Endodermal cell (in vitro differentiated cells): ENCODE data around the gene TOM1. TPM values are rescaled to one million over a fixed set of nuclear protein-coding genes. Genes with fewer than 3 reads are reported as not detected.
A peak's percentile ranks its signal among the peaks of the same experiment; 100 is the strongest.

Experiments
- DNase-seq: peaks from one replicate; pipeline ENCODE4 v3.0.0-alpha.2; 2017
- H3K27ac ChIP-seq: 2 replicates; pipeline ENCODE4 v1.5.1; 2013; ENCODE audit warnings: mild to moderate bottlenecking, low read depth, low read length, moderate library complexity
- H3K27me3 ChIP-seq: 2 replicates; pipeline ENCODE4 v1.6.1; 2013; ENCODE audit warnings: mild to moderate bottlenecking, low read length, moderate library complexity; ENCODE audit not compliant: insufficient read depth, control insufficient read depth, poor library complexity, severe bottlenecking
- H3K36me3 ChIP-seq: 2 replicates; pipeline ENCODE4 v1.7.0; 2013; ENCODE audit warnings: mild to moderate bottlenecking, low read length, moderate library complexity; ENCODE audit not compliant: control insufficient read depth, insufficient read depth
- H3K4me1 ChIP-seq: one replicate; pipeline ENCODE4 v1.7.0; 2013; ENCODE audit warnings: low read length; ENCODE audit not compliant: control insufficient read depth, insufficient read depth
- H3K4me3 ChIP-seq: 2 replicates; pipeline ENCODE4 v1.5.1; 2013; ENCODE audit warnings: mild to moderate bottlenecking, low read length, moderate library complexity
- H3K9ac ChIP-seq: 2 replicates; pipeline ENCODE4 v1.6.1; 2013; ENCODE audit warnings: mild to moderate bottlenecking, low read length, moderate library complexity; ENCODE audit not compliant: poor library complexity, severe bottlenecking; ENCODE audit errors: extremely low read depth
- H3K9me3 ChIP-seq: 2 replicates; pipeline ENCODE4 v1.6.1; 2013; ENCODE audit warnings: mild to moderate bottlenecking, low read length, moderate library complexity; ENCODE audit not compliant: control insufficient read depth
- H3K27ac Mint-ChIP-seq: 2 replicates; pipeline ENCODE4 v1.8.0; 2020; ENCODE audit warnings: mixed read lengths
- H3K27me3 Mint-ChIP-seq: 2 replicates; pipeline ENCODE4 v1.8.0; 2021; ENCODE audit warnings: mild to moderate bottlenecking, mixed read lengths; ENCODE audit not compliant: insufficient read depth
- H3K36me3 Mint-ChIP-seq: 2 replicates; pipeline ENCODE4 v1.8.0; 2020; ENCODE audit warnings: low read depth, mixed read lengths
- H3K4me1 Mint-ChIP-seq: 2 replicates; pipeline ENCODE4 v1.8.0; 2020; ENCODE audit warnings: mixed read lengths
- H3K4me3 Mint-ChIP-seq: 2 replicates; pipeline ENCODE4 v1.8.0; 2020; ENCODE audit warnings: mild to moderate bottlenecking, moderate library complexity, mixed read lengths
- H3K9me3 Mint-ChIP-seq: 2 replicates; pipeline ENCODE4 v1.8.0; 2020; ENCODE audit warnings: mild to moderate bottlenecking, mixed read lengths
- CTCF ChIP-seq: fragments of 200-600 bp; sonication (generic); conservative IDR thresholded peaks from 2 replicates; pipeline ENCODE4 v1.5.0; 2021; ENCODE audit warnings: antibody characterized with exemption, mild to moderate bottlenecking
- WGBS, 2 experiments: methylation state at CpG; one replicate each; pipeline versions ENCODE4 v1.1.5 to v1.1.7; 2013; ENCODE audit warnings: missing lambda C conversion rate in 2 of 2, mixed read lengths in 1 of 2; ENCODE audit not compliant: insufficient coverage in 1 of 2, insufficient read length in 1 of 2; 5-methylcytosine and 5-hydroxymethylcytosine counted together
- total RNA-seq, 2 donors: library from RNA; stranded (reverse); fragmentation: NEBNext Ultra II Directional in 1 of 2; extraction: Animal tissue kit (Norgen Biotek cat#: 25700) in 1 of 2; gene quantifications; 2 replicates in 1 of 2; 3 replicates in 1 of 2; pipeline ENCODE4 v1.2.1, GENCODE V29; 2021

Gene TOM1
- total RNA-seq, 2 donors from 2014 or later: 31.3 to 33.3 TPM

GRCh38 chr22:35257002-35257320, 42.7 kb upstream of the TOM1 start:
- peak overlapping the region; percentile 95 for H3K9ac ChIP-seq
- H3K27me3 ChIP-seq: no peaks in the 10 kb centered on the region
- H3K4me3 Mint-ChIP-seq: peak overlapping the region; percentile 80
- peaks cover 12% of the 10 kb centered on the region for H3K36me3 ChIP-seq
- H3K4me3 ChIP-seq: peak overlapping the region; percentile 96
- no peak for TF ChIP-seq CTCF
- H3K4me1 Mint-ChIP-seq: peaks cover 11% of the 10 kb centered on the region
- H3K27ac ChIP-seq: no peak overlapping the region
- no peaks in the 10 kb centered on the region for H3K9me3 Mint-ChIP-seq
- peaks cover 2% of the 10 kb centered on the region for H3K36me3 Mint-ChIP-seq
- no peak for DNase-seq
- no peaks in the 10 kb centered on the region for H3K27me3 Mint-ChIP-seq
- no peaks in the 10 kb centered on the region for H3K4me1 ChIP-seq
- 23 to 25% methylated on average over 1 to 3 of the region's 3 CpGs for WGBS, 2 experiments
- peak overlapping the region; percentile 94 for H3K27ac Mint-ChIP-seq
- H3K9me3 ChIP-seq: no peaks in the 10 kb centered on the region

- Histone ChIP-seq H3K9me3 (no peaks in the 10 kb centered on the region), H3K4me1 (no peaks in the 10 kb centered on the region), H3K27me3 (no peaks in the 10 kb centered on the region), H3K36me3 (peaks cover 18% of the 10 kb centered on the region), H3K9ac (peak within 1 kb of the TSS; percentile 95), H3K4me3 (peak within 1 kb of the TSS; percentile 96), H3K27ac (peak within 1 kb of the TSS; percentile 94)
- H3K36me3 Mint-ChIP-seq: peaks cover 8% of the 10 kb centered on the region
- no peaks in the 10 kb centered on the region for H3K9me3 Mint-ChIP-seq
- H3K27me3 Mint-ChIP-seq: no peaks in the 10 kb centered on the region
- peaks cover 11% of the 10 kb centered on the region for H3K4me1 Mint-ChIP-seq
- no peak for TF ChIP-seq CTCF
- peak within 1 kb of the TSS; percentile 80 for H3K4me3 Mint-ChIP-seq
- peak within 1 kb of the TSS; percentile 96 for H3K27ac Mint-ChIP-seq
- DNase-seq: peak; percentile 93
- 0% methylated on average over 14 to 84 of the region's 84 CpGs for WGBS, 2 experiments
Measured at GRCh38 chr22:35257321-35258190, 42.1 kb upstream of the TOM1 start, which contains the start of gene HMGXB4. Gene HMGXB4, plus strand, starts transcription at chr22:35257493. Its CDS starts 4,898 bp downstream, at chr22:35262391.

- Histone ChIP-seq H3K9ac (peak overlapping the region; percentile 95), H3K4me3 (peak overlapping the region; percentile 96), H3K4me1 (no peaks in the 10 kb centered on the region), H3K9me3 (no peaks in the 10 kb centered on the region), H3K27ac (peak overlapping the region; percentile 94), H3K36me3 (peaks cover 25% of the 10 kb centered on the region), H3K27me3 (no peaks in the 10 kb centered on the region)
- WGBS, 2 experiments: 27 to 31% methylated on average over 14 to 23 of the region's 23 CpGs
- peaks cover 16% of the 10 kb centered on the region for H3K36me3 Mint-ChIP-seq
- H3K9me3 Mint-ChIP-seq: no peaks in the 10 kb centered on the region
- H3K4me3 Mint-ChIP-seq: peak overlapping the region; percentile 80
- no peak for TF ChIP-seq CTCF
- peak overlapping the region; percentile 96 for H3K27ac Mint-ChIP-seq
- H3K4me1 Mint-ChIP-seq: peaks cover 11% of the 10 kb centered on the region
- DNase-seq: peak; percentile 74
- H3K27me3 Mint-ChIP-seq: no peaks in the 10 kb centered on the region
Measured at GRCh38 chr22:35258191-35258988, 41.3 kb upstream of the TOM1 start.
